OCI-LY7 (cell line): ENCODE measurements around the gene ARHGAP31. TPM values are rescaled to one million over a fixed set of nuclear protein-coding genes. Genes with fewer than 3 reads are reported as not detected.

ENCODE experiments used
- BruUV-seq: library from RNA; stranded (reverse); fragments of 400-500 nt; replicated peaks from 2 replicates; lab custom pipeline; 2021; lab: Mats Ljungman, UMichigan
- CTCF ChIA-PET: fragments of 300-600 bp; sonication (Branson Sonifier 250); formaldehyde crosslinking; loops from one replicate; lab custom pipeline; 2022; ENCODE audit warnings: antibody characterized with exemption; ENCODE audit not compliant: unreplicated experiment; lab: Charles Lee
- POLR2A ChIA-PET: fragments of 300-600 bp; sonication (Branson Sonifier 250); formaldehyde crosslinking; loops from one replicate; lab custom pipeline; 2022; ENCODE audit warnings: antibody characterized with exemption; lab: Charles Lee
- DNase-seq: peaks from one replicate; pipeline ENCODE4 v3.0.0-alpha.2; 2015; ENCODE audit warnings: low spot score
- H2AFZ ChIP-seq: fragments of 200-600 bp; sonication (generic), shearing (Covaris generic); 2 replicates; pipeline ENCODE4 v1.6.1; 2014; ENCODE audit warnings: mild to moderate bottlenecking, antibody characterized with exemption, low read length, moderate library complexity
- H3K27ac ChIP-seq: fragments of 200-600 bp; sonication (generic); 2 replicates; pipeline ENCODE4 v1.5.1; 2014; ENCODE audit warnings: mixed run types, low read depth, mild to moderate bottlenecking, moderate library complexity, low read length, inconsistent platforms; ENCODE audit not compliant: poor library complexity, severe bottlenecking
- H3K36me3 ChIP-seq: fragments of 200-600 bp; sonication (generic); 2 replicates; pipeline ENCODE4 v1.6.1; 2014; ENCODE audit warnings: mild to moderate bottlenecking, antibody characterized with exemption, low read length, moderate library complexity, mixed read lengths; ENCODE audit not compliant: insufficient read depth
- H3K4me1 ChIP-seq: fragments of 200-600 bp; sonication (generic); 2 replicates; pipeline ENCODE4 v1.5.1; 2014; ENCODE audit warnings: mild to moderate bottlenecking, low read length; ENCODE audit not compliant: insufficient read depth, poor library complexity, severe bottlenecking
- H3K4me2 ChIP-seq: fragments of 200-600 bp; sonication (generic); 2 replicates; pipeline ENCODE4 v1.6.1; 2014; ENCODE audit warnings: mild to moderate bottlenecking, low read length
- H3K4me3 ChIP-seq: fragments of 200-600 bp; sonication (generic); 2 replicates; pipeline ENCODE4 v1.5.1; 2014; ENCODE audit warnings: mild to moderate bottlenecking, low read depth, low read length; ENCODE audit not compliant: poor library complexity, severe bottlenecking
- H3K79me2 ChIP-seq: fragments of 200-600 bp; sonication (generic); 2 replicates; pipeline ENCODE4 v1.6.1; 2016; ENCODE audit warnings: low read depth, mild to moderate bottlenecking, low read length, moderate library complexity, mixed read lengths; ENCODE audit not compliant: insufficient read depth
- H3K9me2 ChIP-seq: fragments of 200-600 bp; sonication (generic); 2 replicates; pipeline ENCODE4 v1.6.1; 2016; ENCODE audit warnings: mild to moderate bottlenecking, low read length, mixed read lengths; ENCODE audit not compliant: insufficient read depth
- H3K9me3 ChIP-seq: fragments of 200-600 bp; sonication (generic); 2 replicates; pipeline ENCODE4 v1.6.1; 2014; ENCODE audit warnings: mild to moderate bottlenecking, mixed run types, low read length, mixed read lengths
- H4K20me1 ChIP-seq: fragments of 200-600 bp; sonication (generic); 2 replicates; pipeline ENCODE4 v1.6.1; 2014; ENCODE audit warnings: mild to moderate bottlenecking, antibody characterized with exemption, low read length, moderate library complexity, mixed read lengths; ENCODE audit not compliant: insufficient read depth
- EZH2phosphoT487 ChIP-seq: fragments of 200-600 bp; sonication (generic); IDR thresholded peaks from 2 replicates; pipeline ENCODE4 v1.6.1; 2018; ENCODE audit warnings: low read depth, borderline replicate concordance, mild to moderate bottlenecking, mixed run types, antibody characterized with exemption, low read length, moderate library complexity, mixed read lengths
- intact Hi-C: fragments of 100-400 bp; cut with micrococcal nuclease; formaldehyde crosslinking; loops from one replicate; pipeline ENCODE4 v1.10.0; 2022; ENCODE audit not compliant: unreplicated experiment
- total RNA-seq, 2 experiments: library from RNA; depleted of rRNA in 1 of 2; stranded (reverse); fragments of >200 nt in 1 of 2; shearing (Covaris generic) in 1 of 2; gene quantifications; 2 replicates each; pipeline ENCODE4 v1.2.3, GENCODE V29; 2014 to 2022
- TF ChIP-seq, protein P1 (sequence below): fragments of 200-600 bp; sonication (generic); conservative IDR thresholded peaks from 2 replicates; pipeline ENCODE4 v1.5.1; 2014; ENCODE audit warnings: mild to moderate bottlenecking, antibody characterized with exemption, low read length, moderate library complexity, mixed read lengths

ARHGAP31 gene
- total RNA-seq, 2 experiments from 2014 or later: 2.8 to 4.1 TPM

DNA sequence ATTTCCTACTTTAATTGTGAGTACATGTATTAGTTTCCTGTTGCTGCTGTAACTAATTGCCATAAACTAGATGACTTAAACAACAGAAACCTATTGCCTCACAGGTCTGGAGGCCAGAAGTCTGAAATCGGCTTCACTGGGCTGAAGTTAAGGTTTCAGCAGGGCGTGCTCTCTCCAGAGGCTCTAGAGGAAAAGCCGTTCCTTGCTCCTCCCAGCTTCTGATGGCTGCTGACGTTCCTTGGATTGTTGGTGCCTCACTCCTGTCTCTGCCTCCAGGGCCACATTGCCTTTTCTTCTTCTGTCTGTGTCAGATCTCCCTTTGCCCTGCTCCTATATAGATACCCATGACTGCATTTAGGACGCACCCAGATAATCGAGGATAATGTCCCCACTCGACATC, 80.9 kb downstream of the ARHGAP31 start:
- no TSS peak for BruUV-seq
- Histone ChIP-seq H3K4me3 (no peak overlapping the region), H3K27ac (no peak overlapping the region), H2AFZ (no peak overlapping the region), H3K9me2 (no peaks in the 10 kb centered on the region), H3K36me3 (no peaks in the 10 kb centered on the region), H4K20me1 (no peaks in the 10 kb centered on the region), H3K4me2 (no peak overlapping the region), H3K79me2 (no peaks in the 10 kb centered on the region), H3K9me3 (no peaks in the 10 kb centered on the region), H3K4me1 (no peaks in the 10 kb centered on the region)
- intact Hi-C loops: no loop called here
- DNase-seq: no peak
- TF ChIP-seq, protein P1, sequence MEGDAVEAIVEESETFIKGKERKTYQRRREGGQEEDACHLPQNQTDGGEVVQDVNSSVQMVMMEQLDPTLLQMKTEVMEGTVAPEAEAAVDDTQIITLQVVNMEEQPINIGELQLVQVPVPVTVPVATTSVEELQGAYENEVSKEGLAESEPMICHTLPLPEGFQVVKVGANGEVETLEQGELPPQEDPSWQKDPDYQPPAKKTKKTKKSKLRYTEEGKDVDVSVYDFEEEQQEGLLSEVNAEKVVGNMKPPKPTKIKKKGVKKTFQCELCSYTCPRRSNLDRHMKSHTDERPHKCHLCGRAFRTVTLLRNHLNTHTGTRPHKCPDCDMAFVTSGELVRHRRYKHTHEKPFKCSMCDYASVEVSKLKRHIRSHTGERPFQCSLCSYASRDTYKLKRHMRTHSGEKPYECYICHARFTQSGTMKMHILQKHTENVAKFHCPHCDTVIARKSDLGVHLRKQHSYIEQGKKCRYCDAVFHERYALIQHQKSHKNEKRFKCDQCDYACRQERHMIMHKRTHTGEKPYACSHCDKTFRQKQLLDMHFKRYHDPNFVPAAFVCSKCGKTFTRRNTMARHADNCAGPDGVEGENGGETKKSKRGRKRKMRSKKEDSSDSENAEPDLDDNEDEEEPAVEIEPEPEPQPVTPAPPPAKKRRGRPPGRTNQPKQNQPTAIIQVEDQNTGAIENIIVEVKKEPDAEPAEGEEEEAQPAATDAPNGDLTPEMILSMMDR: no peak
- no peak for TF ChIP-seq EZH2phosphoT487
- POLR2A ChIA-PET: no interaction called here
- CTCF ChIA-PET: no interaction called here

DNA sequence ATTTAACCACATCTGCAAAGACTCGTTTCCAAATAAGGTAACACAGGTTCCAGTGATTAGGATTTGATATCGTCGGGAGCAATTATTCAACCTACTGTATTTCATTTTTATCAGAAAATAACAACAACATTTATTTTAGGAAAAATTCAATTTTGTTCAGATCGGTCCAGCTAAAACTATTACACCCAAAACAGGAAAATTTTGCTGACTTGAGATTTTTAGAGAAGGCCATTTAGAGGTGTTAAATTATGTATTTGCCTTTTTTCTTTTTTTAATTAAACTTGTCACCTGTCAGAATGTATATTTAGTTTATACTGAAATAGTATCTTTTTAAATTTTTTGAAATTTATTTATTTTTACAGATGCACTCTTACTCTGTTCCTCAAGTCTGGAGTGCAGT, 81.3 kb downstream of the ARHGAP31 start:
- CTCF ChIA-PET: interaction anchor here (0.9 kb wide), 1 partner anchor 89 kb away, joined by 3 read pairs; no protein-coding TSS in a partner anchor
- POLR2A ChIA-PET: interaction anchor here (0.6 kb wide), 2 partner anchors 67 to 123 kb away, joined by 3 to 4 read pairs; no protein-coding TSS in a partner anchor
- Histone ChIP-seq H3K9me3 (no peaks in the 10 kb centered on the region), H2AFZ (no peak overlapping the region), H3K27ac (no peak overlapping the region), H3K36me3 (no peaks in the 10 kb centered on the region), H4K20me1 (no peaks in the 10 kb centered on the region), H3K4me2 (no peak overlapping the region), H3K79me2 (no peaks in the 10 kb centered on the region), H3K4me1 (no peaks in the 10 kb centered on the region), H3K9me2 (no peaks in the 10 kb centered on the region), H3K4me3 (no peak overlapping the region)
- no peak for DNase-seq
- TF ChIP-seq, protein P1: no peak
- no peak for TF ChIP-seq EZH2phosphoT487
- BruUV-seq: no TSS peak
- intact Hi-C loops: no loop called here

DNA sequence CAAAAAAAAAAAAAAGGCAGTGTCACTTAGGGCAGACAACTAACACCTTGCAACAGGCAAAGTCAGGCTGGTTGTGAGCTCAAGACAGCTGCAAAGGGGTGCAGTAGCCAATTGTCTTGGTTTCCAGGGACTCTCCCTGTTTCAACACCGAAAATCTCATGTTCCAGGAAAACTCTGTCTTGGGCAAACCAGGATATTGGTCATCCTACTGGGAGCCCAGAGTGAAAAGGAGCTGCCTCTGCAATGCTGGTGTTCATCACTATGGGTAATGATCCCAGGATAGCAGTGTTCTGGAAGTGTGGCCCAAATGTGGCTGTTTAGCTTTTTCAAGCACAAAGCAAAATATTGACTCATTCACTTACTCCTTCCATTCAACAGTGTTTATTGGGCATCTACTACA, 82.6 kb downstream of the ARHGAP31 start:
- no TSS peak for BruUV-seq
- Histone ChIP-seq H2AFZ (no peak overlapping the region), H3K36me3 (no peaks in the 10 kb centered on the region), H3K9me2 (no peaks in the 10 kb centered on the region), H3K4me2 (no peak overlapping the region), H4K20me1 (no peaks in the 10 kb centered on the region), H3K4me1 (no peaks in the 10 kb centered on the region), H3K27ac (no peak overlapping the region), H3K9me3 (no peaks in the 10 kb centered on the region), H3K4me3 (no peak overlapping the region), H3K79me2 (no peaks in the 10 kb centered on the region)
- intact Hi-C loops: no loop called here
- ChIA-PET CTCF (no interaction called here), POLR2A (interaction anchor here (1.1 to 1.2 kb wide), 2 partner anchors 16 to 44 kb away, joined by 3 read pairs; no protein-coding TSS in a partner anchor)
- TF ChIP-seq, protein P1: no peak
- TF ChIP-seq EZH2phosphoT487: no peak
- no peak for DNase-seq
